KMS-11 (cell line): ENCODE data around the gene HCFC1.

Source experiments
- H2AFZ ChIP-seq: fragments of 200-600 bp; sonication (generic); 2 replicates; pipeline ENCODE4 v1.6.1; 2016; ENCODE audit warnings: antibody characterized with exemption, mixed run types, low read depth
- H3K27ac ChIP-seq: fragments of 200-600 bp; sonication (generic); 2 replicates; pipeline ENCODE4 v1.6.1; 2016; ENCODE audit warnings: mild to moderate bottlenecking, mixed run types
- H3K27me3 ChIP-seq: fragments of 200-600 bp; sonication (generic); 2 replicates; pipeline ENCODE4 v1.6.1; 2017; ENCODE audit warnings: mild to moderate bottlenecking, low read depth, mixed run types, moderate library complexity; ENCODE audit not compliant: insufficient read depth
- H3K36me3 ChIP-seq: fragments of 200-600 bp; sonication (generic); 2 replicates; pipeline ENCODE4 v1.6.1; 2017; ENCODE audit warnings: mild to moderate bottlenecking, mixed run types; ENCODE audit not compliant: insufficient read depth
- H3K4me1 ChIP-seq: fragments of 200-600 bp; sonication (generic); 2 replicates; pipeline ENCODE4 v1.6.1; 2016; ENCODE audit warnings: mild to moderate bottlenecking, low read depth, mixed run types; ENCODE audit not compliant: poor library complexity, severe bottlenecking
- H3K4me2 ChIP-seq: fragments of 200-600 bp; sonication (generic); 2 replicates; pipeline ENCODE4 v1.7.0; 2016; ENCODE audit warnings: mild to moderate bottlenecking, mixed run types
- H3K4me3 ChIP-seq: fragments of 200-600 bp; sonication (generic); IDR thresholded peaks from 2 replicates; pipeline ENCODE4 v1.6.1; 2017; ENCODE audit warnings: low read depth, low read length, mixed read lengths; ENCODE audit not compliant: insufficient read depth
- H3K79me2 ChIP-seq: fragments of 200-600 bp; sonication (generic); 2 replicates; pipeline ENCODE4 v1.6.1; 2016; ENCODE audit warnings: low read depth, mixed run types; ENCODE audit not compliant: insufficient read depth
- H3K9ac ChIP-seq: fragments of 200-600 bp; sonication (generic); 2 replicates; pipeline ENCODE4 v1.6.1; 2016; ENCODE audit warnings: mild to moderate bottlenecking, mixed run types
- H4K20me1 ChIP-seq: fragments of 200-600 bp; sonication (generic); 2 replicates; pipeline ENCODE4 v1.6.1; 2016; ENCODE audit warnings: mild to moderate bottlenecking, mixed run types; ENCODE audit not compliant: insufficient read depth
- TF ChIP-seq, protein P1 (sequence below): fragments of 200-600 bp; sonication (generic); conservative IDR thresholded peaks from 2 replicates; pipeline ENCODE4 v1.6.1; 2017; ENCODE audit warnings: low read depth, mild to moderate bottlenecking, antibody characterized with exemption, low read length, moderate library complexity, mixed read lengths

Gene HCFC1

DNA sequence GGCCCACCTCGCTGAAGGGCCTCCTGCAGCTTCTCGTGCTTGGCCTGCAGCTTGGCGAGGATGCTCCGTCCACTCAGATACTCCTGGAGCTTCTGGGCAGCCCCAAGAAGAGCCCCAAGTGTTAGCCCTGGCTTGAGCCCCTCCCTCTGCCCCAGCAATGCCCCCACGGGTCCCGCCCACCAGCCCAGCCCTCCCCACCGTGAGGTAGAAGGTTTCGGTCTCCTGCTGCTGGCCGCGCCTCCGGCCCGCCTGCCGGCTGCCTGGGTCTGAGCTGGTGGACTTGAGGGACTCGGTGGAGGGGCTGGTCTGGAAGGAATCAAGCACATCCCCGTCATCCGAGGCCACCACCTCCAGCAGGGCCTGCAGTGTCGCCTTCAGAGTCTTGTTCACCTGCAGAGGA, 58.4 kb downstream of the HCFC1 start:
- no peak overlapping the region for H3K4me3 ChIP-seq
- no peak overlapping the region for H3K27ac ChIP-seq
- H3K36me3 ChIP-seq: no peaks in the 10 kb centered on the region
- TF ChIP-seq, protein P1, sequence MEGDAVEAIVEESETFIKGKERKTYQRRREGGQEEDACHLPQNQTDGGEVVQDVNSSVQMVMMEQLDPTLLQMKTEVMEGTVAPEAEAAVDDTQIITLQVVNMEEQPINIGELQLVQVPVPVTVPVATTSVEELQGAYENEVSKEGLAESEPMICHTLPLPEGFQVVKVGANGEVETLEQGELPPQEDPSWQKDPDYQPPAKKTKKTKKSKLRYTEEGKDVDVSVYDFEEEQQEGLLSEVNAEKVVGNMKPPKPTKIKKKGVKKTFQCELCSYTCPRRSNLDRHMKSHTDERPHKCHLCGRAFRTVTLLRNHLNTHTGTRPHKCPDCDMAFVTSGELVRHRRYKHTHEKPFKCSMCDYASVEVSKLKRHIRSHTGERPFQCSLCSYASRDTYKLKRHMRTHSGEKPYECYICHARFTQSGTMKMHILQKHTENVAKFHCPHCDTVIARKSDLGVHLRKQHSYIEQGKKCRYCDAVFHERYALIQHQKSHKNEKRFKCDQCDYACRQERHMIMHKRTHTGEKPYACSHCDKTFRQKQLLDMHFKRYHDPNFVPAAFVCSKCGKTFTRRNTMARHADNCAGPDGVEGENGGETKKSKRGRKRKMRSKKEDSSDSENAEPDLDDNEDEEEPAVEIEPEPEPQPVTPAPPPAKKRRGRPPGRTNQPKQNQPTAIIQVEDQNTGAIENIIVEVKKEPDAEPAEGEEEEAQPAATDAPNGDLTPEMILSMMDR: no peak
- H3K27me3 ChIP-seq: no peaks in the 10 kb centered on the region
- H3K79me2 ChIP-seq: no peaks in the 10 kb centered on the region; the same call in 1 of the 2 replicates
- H4K20me1 ChIP-seq: no peaks in the 10 kb centered on the region
- no peak overlapping the region for H3K4me2 ChIP-seq
- no peak overlapping the region for H3K9ac ChIP-seq
- H3K4me1 ChIP-seq: no peaks in the 10 kb centered on the region
- H2AFZ ChIP-seq: no peak overlapping the region

DNA sequence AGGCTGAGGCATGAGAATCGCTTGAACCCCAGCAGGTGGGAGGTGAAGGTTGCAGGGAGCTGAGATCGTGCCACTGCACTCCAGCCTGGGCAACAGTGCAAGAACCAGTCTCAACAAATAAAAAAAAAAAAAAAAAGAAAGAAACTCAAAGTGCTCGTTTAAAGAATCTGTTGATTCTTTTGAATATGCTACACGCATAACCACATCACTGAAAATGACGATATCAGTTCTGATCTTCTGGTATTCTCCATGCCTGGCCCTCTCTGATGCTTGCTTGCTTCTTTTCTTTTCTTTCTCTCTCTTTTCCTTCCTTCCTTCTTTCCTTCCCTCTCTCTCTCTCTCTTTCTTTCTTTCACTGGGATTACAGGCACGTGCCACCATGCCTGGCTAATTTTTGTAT, 59.8 kb downstream of the HCFC1 start:
- H3K79me2 ChIP-seq: no peaks in the 10 kb centered on the region
- TF ChIP-seq, protein P1: no peak

DNA sequence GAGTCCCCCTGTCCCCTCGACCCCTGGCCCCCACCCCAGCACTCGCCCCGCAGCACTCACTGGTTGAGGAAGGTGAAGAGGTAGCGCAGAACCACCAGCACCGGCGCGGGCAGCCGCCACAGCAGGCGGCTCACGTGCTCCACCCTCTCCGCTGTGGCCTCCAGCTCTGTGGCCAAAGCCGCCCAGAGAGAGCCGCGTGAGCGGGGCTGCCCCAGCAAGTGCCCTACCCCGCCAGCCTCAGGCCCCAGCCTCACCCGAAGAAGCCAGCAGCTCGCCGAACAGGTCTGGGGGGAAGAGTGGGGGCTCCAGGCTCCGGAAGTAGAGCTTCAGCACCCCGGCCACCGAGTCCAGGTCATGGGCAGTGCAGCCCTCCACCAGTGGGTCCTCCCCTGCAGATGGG, 61.2 kb downstream of the HCFC1 start:
- Histone ChIP-seq H4K20me1 (no peaks in the 10 kb centered on the region), H3K4me1 (no peaks in the 10 kb centered on the region), H3K36me3 (no peaks in the 10 kb centered on the region), H2AFZ (no peak overlapping the region), H3K27ac (no peak overlapping the region), H3K9ac (no peak overlapping the region), H3K27me3 (no peaks in the 10 kb centered on the region), H3K4me2 (no peak overlapping the region), H3K79me2 (no peaks in the 10 kb centered on the region), H3K4me3 (no peak overlapping the region)
- TF ChIP-seq, protein P1: no peak

More for the DNA sequence above, 59.8 kb downstream of the HCFC1 start:
- H3K9ac ChIP-seq: no peak overlapping the region
- H3K27ac ChIP-seq: peak overlapping the region; percentile 44; the same call in 1 of the 2 replicates
- no peaks in the 10 kb centered on the region for H3K36me3 ChIP-seq
- H3K4me1 ChIP-seq: no peaks in the 10 kb centered on the region
- H3K4me3 ChIP-seq: no peak overlapping the region
- H4K20me1 ChIP-seq: no peaks in the 10 kb centered on the region
- no peak overlapping the region for H3K4me2 ChIP-seq
- H2AFZ ChIP-seq: no peak overlapping the region
- no peaks in the 10 kb centered on the region for H3K27me3 ChIP-seq

DNA sequence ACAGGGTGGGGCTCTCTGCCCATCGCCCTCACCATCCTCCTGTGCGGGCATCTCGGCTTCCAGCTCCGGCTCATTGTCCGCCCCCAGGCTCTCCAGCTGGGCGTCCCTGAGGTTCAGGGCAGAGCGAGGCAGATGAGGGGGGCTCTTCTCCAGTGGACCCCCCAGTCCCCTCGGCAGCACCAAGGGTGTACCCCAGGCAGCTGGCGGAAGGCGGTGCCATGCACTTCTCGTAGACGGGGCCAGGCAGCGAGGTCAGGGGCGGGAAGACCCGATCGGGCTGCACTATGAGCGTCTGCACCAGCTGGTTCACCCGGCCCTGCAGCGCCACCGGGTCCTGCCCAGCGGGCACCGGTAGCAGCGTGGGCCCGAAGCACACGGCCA, 61.6 kb downstream of the HCFC1 start:
- Histone ChIP-seq H3K27ac (no peak overlapping the region), H3K27me3 (no peaks in the 10 kb centered on the region), H3K4me2 (no peak overlapping the region), H3K4me3 (no peak overlapping the region), H4K20me1 (no peaks in the 10 kb centered on the region), H2AFZ (no peak overlapping the region), H3K79me2 (no peaks in the 10 kb centered on the region), H3K4me1 (peaks cover under 1% of the 10 kb centered on the region), H3K9ac (no peak overlapping the region), H3K36me3 (no peaks in the 10 kb centered on the region)
- TF ChIP-seq, protein P1: no peak
